Left lobe of liver (tissue), 2 donors: Measurements from ENCODE around the gene RGPD6. TPM values are rescaled to one million over a fixed set of nuclear protein-coding genes. Genes with fewer than 3 reads are reported as not detected.
"Not testable (repeated sequence)": the region's sequence is repeated elsewhere in the genome, so short reads cannot be mapped to it uniquely, and the experiment has no call there.

ENCODE experiments used
- ATAC-seq: fragments of 200-7000 bp; cut with Tn5 transposase; one replicate; pipeline ENCODE4 v1.9.1; 2020; ENCODE audit warnings: mild to moderate bottlenecking, moderate library complexity
- DNase-seq: peaks from one replicate; pipeline ENCODE4 v3.0.0-alpha.2; 2020; ENCODE audit warnings: low spot score
- total RNA-seq: library from RNA; stranded (reverse); gene quantifications from one replicate; pipeline ENCODE4 v1.2.1, GENCODE V29; 2021
- donor health status: DM: no; HTN: no; CAD: no; lungs with moderate emphysema.
- donor health status: DM: no; HTN: yes; CAD: no.

RGPD6 gene
- 2.7 TPM for total RNA-seq

DNA sequence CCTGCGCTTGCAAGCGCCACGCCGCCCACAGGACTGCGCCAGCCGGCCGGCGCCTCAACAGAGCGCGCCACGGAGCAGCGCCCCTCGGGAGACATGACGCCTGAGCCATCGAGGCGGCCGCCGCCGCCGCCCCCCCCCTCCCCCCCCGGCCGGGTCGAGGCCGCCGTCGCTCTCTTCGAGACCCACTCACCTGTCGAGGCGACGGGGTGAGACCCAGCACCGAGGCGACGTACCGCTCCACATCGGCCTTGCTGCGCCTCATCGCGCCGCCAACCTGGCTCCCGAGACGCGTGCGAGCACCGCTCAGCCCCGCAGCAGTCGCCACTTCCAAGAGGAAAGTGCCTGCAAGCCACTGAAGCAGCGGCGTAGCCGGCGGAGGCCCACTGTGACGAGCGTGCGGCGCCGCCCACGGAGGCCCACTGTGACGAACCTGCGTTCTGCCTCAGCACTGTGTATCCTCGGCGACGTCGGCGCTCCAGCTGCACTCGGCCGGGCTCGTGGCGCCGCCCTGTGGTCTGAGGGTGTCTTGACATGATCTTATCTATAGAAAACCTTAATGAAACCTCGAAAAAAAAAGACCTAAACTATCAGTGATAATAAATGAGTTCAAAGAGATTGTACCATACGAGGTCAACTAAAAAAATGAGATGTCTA, at the start of gene RGPD6:
Gene RGPD6 (minus strand): TSS at position 460 of the 654 bp plus-strand sequence. CDS start 198 bp downstream, at position 262.
- not testable (repeated sequence) for DNase-seq
- peak; percentile 99 for ATAC-seq

DNA sequence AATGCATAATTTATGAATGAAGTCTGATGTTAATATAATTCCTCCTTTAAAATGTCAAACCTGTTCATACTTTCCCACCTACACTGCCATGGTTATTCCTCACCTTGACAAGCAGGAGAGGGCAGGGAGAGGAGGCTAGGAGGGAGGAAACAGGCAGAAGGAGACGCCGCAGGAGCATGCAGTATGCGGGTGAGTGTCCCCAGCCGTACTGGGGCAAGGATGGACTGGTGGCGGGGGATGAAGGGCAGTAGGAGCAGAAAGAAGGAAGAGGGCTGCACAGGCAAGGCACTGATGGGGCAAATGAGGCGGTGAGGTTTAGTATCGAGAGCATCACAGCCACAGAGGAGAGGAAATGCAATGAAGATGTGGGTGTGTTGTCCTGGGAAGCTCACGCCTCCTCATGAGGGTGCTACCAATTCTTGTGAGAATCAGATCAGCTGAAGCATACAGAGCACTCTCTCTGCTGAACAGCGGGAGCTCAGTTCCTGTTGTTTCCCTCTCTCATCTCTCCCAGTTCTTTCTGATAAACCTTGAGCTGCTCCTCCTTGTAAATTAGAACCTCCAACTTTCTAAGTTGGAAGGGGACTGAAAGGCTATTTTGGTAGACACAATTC, 42.4 kb upstream of the RGPD6 start:
- not testable (repeated sequence) for DNase-seq, ATAC-seq

DNA sequence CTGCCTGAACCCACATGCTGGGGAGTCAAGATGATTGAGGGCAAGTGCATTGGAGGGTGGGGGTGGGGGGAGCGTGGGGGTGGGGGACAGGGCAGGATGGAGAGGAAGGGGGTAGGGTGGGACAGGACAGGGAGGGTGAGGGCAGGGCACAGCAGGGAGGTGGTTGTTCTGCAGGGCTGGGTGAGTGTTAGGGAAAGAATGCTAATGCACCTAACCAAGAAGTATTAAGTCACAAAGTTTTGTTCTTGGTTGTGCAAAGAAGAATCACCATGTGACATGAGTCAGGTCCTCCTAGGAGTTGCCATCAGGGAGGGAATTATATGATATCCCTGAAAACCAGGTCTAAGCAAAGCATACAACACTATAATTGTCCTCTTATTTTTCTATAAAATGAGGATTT, 36.9 kb upstream of the RGPD6 start:
- not testable (repeated sequence) for ATAC-seq, DNase-seq

DNA sequence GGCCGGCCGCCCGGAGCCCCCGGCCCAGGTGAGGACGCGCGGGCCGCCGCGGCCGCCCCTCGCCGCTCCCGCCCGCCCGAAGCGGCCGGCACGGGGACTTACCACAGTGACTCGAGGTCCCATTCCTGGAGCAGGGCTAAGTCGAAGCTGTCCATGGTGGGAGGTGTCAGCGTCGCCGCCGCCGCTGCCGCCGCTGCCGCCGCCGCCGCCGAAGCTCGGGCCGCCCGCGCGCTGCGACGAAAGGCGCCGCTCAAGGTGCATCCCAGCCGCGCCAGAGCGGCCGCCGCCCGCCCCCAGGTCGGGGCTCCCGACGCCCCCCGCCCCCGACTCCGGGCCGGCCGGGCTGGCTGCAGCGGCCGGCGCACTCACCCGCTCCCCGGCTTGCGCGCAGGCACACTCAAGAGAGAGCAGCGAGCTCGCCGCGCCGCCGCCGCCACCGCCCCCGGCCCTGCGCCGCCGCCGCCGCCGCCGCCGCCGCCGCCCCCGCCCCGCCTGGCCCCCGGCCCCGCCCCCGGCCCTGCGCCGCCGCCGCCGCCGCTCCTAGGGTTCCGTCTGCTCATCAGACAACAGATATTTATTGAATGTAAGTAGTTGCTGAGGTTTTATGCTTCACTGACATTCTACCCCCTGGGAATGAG, 33.7 kb upstream of the RGPD6 start:
- not testable (repeated sequence) for DNase-seq
- ATAC-seq: peak; percentile 77

DNA sequence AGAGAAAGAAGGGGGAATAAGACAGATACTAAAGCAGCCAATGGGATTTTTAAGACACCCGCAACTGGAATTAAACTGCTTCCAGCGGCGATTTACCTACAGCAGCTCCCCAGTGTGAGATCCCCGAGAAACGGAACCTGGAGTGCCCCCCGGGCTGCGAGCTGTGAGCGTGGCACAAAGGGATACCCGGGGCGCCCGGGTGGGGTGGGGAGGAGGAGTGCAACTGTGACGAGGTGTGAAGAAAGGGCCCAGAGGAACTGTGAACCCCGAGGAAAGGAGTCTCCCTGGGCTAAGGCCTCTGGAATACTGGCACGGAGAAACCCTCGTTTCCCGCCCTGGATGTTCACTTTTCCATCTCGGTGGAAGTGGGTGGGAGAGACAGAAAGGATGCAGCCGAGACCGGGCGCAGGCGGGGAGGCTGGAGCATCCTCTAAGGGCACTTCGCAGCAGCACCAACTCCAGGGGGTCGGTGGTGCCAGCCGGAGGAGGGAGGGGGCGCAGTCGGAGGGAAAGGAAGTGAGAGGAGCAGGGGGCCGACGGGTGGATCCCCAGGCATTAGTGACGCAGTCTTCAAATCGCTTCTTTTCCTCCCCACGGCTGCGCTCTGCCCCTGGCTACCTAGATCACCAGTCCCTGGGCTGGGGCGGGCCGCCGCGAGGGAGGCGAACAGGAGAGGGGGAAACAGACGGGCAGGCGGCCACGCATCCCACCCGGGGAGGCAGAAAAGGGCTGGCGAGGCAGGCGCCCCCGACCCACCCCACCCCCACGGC, 33.0 kb upstream of the RGPD6 start:
- ATAC-seq: peak; percentile 38
- not testable (repeated sequence) for DNase-seq

DNA sequence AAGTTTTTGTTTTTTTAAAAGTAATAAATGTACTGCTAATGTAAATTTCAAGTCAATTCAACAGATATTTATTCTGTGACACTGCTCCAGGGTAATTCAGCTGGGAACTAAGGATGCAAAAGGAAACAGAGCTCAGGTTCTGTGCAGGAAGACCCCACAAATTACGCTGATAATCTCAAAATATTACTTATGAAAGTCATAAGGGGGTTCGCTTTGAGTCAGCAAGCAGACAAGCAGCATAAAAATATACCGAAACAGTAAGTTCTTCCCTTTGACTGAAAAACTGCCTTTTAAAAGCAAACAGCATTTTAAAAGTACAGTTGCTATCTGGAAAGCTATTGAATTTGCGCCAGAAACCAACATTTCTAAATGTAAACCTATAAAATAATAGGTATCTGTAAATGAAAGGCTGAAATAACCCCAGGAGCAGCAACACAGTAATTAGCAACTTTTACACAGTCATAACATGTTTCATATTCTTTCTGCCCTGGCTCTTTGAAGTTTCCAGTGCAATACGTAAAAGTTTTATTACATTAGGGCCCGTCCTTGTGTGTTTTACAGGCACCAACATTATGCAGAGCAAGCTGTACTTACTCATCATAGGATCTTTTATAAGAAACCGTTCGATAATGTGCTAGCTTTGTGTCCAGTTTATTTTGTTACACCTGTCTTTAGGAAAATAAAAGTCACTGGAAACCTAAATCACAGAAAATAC, 31.9 kb upstream of the RGPD6 start:
- DNase-seq, ATAC-seq: not testable (repeated sequence)

DNA sequence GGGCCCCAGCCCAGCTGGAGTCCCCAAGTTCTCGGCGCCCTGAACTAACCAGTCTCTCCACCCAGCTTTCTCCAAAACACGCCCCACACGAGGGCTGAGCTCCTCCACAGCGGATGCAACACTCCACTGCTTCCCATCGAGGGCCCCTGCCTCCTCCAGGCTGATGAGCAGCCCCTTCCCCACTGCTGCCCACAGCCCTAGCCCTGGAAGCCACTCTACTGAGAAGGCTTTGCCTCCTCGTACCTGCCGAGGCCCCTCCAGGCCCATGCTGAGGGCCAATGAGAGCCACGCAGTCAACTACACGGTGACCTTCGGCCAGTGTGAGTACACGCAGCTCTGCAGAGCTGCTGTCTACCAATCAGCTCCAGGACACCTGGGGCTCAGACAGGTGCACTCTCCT, 28.0 kb upstream of the RGPD6 start:
- not testable (repeated sequence) for DNase-seq, ATAC-seq

DNA sequence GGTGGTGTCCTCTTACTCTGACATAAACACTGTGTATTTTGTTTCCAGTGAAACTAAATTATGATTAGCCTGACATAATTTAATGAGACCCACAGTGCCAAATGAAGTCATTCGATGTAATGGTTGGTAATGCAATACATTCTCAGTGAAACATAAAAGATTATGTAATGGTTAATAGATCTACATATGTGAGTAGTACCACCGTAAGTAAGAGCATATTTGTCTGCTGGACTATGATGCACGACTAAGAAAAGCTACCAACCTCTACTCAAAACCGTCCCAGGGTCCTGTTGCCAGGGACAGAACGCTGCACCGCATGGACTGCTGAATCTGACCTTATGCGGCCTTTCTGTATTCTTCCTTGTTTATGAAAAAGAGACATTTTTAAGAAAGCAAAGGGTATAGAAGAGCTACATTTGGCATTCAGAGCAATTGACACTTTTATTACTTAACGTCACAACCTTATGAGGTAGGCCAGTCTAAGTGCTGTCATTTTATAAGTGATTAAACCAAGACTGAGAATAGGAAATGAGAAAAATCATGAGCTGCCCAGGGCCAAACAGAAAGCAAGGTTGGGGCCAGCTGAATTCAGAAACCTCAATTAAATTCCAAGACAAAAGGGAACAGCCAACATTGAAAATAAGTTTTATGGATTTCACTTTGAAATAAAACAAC, 27.0 kb upstream of the RGPD6 start:
- ATAC-seq, DNase-seq: not testable (repeated sequence)

DNA sequence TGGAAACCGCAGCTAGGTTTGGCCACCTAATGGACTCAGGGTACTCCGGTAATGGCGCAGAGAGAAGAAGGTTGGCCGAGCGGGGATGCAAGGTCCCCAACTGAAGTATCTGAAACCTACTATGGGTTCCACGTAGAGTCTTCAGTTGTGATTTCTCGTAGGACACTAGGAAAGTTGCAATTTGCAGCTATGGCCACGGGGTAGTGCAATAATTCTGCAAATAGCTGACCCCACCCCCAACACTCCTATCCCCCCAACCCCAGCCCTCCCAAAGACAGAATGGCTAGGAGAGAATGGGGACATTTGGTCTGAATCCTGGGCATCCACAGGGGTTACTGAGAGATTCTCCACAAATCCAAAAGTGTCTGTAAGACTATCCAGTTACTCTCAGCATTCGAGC, 25.1 kb upstream of the RGPD6 start:
- not testable (repeated sequence) for ATAC-seq, DNase-seq

DNA sequence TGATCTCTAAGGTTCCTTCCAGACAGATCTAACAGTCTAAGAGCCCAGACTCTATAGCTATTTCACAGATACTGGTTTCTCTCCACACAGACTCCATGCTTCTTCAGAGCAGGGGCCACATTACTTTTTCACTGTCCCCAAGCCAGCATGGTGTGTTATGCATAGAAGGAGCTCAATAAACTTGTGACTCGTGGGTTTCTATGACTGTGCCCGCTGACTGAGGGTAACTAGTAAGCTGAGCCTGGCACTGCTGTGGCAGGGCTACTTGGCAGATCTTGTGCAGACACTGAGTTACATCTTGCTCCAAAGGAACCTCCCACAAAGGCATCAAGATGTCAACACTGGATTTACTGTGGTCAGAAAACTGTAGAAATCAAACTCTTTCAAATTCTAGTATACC, 15.0 kb upstream of the RGPD6 start:
- not testable (repeated sequence) for DNase-seq, ATAC-seq

DNA sequence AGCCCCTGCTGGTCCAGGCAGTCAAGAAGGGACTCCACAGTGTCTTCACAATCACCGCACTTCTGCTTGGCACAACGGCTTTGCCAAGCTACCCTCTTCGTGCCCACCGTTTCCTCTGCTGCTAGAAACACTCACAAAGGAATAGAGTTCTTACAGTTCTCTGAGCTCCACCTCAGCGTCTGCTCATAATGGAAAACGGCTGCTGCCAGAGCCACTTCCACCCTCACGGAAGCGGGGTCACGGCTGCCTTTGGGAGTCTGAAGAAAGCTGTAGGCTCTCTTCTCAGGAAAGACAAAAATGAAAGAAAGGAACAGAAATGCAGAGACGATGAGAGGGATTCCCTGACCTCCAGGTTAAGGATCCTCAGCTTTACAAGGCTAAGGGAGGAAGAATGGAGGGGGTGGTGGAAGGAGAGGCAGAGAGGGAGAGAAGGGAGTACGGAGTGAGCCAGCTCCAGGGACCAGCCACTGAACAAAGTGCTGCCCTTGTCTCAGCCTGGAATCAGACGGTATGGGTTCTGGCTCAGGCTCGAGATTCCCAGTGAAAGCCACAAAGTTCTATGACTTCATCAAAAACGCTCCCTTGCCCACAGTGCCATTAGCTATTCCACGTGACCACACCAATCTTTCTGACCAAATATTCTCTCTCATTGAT, 12.8 kb upstream of the RGPD6 start:
- ATAC-seq, DNase-seq: not testable (repeated sequence)

DNA sequence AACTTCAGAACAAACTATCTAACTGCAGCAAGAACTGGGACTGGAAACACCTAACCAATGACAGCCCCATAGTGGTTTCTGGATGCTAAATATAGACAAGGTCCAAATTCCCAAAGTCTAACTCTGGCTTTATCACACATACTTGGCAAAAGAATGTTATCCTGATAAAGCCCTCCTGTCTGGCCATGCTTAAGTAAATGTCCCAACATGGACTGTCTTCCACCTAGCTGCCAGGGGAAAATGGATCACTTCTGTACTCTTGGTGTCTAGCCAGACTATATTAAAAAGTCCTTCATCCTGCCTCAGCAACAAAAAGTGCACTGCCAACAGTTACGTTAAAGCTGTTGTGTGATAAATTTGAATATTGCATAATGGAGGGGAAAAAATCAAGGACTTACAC, 11.5 kb upstream of the RGPD6 start:
- DNase-seq: not testable (repeated sequence)
- ATAC-seq: peak; percentile 94

DNA sequence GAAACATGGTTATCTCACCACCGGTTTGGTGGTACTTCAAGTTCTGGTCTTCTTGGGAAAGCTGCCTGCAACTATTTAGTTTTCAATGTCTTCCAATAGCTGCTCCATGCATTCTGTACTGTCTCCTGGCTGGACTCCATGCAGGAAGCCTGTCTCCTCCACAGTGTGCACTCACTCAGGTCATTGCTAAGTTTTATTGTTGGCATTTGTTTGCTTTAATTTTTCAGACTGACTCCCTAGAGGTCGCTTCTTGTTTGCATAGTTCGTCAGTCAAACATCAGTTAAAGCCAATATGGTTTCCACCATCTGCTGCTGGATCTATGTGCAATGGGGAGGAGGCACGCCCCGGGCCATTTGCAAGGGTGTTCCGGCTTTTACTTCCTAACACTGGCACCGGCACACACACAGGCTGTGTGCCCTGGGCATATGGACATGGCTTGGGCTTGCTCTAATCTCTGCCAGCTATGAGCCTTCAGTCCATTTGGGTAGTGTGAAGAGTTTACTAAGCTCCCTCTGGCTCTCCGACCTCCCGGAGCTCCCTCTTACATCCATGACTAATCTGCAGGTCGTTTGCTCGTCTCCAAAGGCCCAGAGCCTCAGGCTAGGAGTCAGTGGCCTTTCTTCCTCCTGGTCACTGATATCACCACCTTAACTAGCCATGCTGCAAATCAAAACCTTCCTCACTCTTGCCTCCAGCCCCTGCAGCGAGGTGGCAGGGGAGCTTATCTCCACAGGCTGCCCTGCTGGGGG, 2.4 kb upstream of the RGPD6 start:
- not testable (repeated sequence) for DNase-seq

DNA sequence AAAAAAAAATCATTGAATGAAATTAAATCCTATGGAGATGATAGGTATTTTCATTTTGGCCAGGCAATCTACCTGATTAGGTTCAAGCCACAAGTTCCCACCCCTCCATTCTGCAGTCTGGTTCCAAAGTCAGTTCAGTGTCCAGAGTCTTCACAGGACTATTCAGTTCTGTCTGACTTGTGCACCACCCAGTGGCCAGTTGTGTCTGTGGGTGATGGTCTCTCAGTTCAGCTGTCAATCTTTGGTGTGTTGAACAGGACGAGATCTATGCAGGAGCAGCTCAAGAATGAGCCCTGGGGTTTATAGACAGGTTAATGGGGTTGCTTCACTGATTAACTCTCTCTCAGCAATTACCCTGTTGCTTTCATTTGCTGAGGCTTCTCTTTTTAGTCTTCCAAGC, 1.4 kb upstream of the RGPD6 start:
- DNase-seq: not testable (repeated sequence)
- ATAC-seq: peak; percentile 81

More for the DNA sequence above, 2.4 kb upstream of the RGPD6 start:
- not testable (repeated sequence) for ATAC-seq

DNA sequence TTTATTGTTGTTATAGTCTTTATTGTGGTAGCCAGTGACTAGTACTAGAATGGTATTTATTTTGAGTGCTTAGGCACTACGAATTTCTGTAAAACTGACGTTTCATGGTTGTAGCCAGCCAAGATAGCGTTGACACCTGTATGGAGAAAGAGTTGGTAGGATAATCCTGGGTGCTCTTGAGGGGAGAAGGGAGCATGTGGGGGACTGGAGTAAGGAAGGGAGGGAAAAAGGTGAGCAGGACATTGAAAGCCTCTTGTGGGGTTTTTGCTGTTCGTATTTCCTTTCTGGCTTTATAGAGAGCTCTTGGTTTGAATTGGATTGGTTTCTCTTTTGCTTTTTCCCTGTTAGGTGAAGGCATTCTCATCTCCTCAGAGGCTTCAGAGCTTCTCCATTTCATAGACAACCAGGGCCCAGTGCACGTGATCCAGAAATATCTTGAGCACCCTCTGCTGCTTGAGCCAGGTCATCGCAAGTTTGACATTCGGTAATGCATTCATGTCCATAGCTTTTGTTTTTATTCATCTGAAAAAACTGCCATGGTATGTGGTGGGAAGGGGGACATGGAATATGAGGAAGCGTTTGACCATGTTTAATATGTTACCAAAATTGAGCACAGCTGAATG, 77.2 kb downstream of the RGPD6 start:
- DNase-seq: not testable (repeated sequence)

DNA sequence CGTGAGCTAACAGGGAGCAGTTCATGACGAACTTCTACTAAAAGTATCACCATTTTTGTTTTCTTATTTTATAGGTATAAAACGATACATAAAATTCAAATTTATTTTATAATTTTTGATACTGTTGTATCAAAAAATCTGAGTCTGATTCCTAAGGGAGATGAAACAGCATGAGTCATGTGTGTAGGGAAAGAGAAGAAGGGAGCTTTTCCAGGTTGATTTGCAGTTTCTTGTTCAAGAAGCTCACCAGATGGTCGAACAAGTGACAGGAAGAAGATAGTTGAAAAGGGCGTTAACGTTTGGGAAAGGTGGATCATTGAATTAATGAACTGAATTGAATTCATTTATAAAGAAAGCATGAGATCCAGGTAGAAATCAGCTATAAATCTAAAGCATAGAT, 81.0 kb downstream of the RGPD6 start:
- not testable (repeated sequence) for ATAC-seq, DNase-seq

More for the DNA sequence above, 77.2 kb downstream of the RGPD6 start:
- ATAC-seq: peak; percentile 99

DNA sequence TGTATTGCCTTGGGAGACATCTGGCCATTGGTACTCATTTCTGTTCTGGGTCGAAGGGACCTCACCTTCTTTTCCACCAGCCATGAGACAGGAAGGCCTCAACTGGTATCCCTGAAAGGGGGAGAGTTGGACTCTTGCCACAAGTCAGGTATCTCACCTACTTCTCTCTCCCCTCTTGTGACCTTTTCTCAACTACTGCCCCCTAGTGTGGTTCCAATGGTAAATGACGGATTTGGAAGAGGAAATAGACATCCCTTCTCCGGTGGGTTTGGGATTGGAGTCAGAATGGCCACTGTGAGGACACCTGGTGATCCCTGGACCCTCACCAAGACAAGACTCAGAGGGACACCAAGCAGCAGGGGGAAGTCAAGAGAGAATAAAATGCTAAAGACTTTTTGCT, 82.5 kb downstream of the RGPD6 start:
- not testable (repeated sequence) for ATAC-seq

DNA sequence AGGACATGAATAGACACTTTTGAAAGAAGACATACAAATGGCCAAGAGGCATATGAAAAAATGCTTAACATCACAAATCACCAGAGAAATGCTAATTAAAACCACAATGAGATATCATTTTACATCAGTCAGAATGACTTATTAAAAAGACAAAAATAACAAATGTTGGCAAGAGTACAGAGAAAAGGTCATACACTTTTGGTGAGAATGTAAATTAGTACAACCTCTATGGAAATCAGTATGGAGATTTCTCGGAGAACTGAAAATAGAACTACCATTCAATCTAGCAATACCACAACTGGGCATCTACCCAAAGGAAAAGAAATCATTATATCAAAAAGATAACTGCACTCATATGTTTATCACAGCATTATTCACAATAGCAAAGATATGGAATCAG, 88.0 kb downstream of the RGPD6 start:
- not testable (repeated sequence) for ATAC-seq, DNase-seq

More for the DNA sequence above, 82.5 kb downstream of the RGPD6 start:
- DNase-seq: not testable (repeated sequence)
